Liver (tissue), 3 donors: Measurements from ENCODE around the gene IQCH.

Experiments used
- CTCF ChIP-seq: fragments of 150-350 bp; IDR thresholded peaks from 2 replicates; pipeline ENCODE4 v1.5.1; 2017; ENCODE audit warnings: improper control_type of control experiment, low read depth, low read length; ENCODE audit not compliant: missing input control
- HNF4A ChIP-seq, 2 donors: conservative IDR thresholded peaks; 2 replicates each; pipeline ENCODE4 v1.6.1; 2016; ENCODE audit warnings: antibody characterized with exemption in 2 of 2, mild to moderate bottlenecking in 2 of 2
- donor health status: healthy.
- donor health status: healthy.

DNA sequence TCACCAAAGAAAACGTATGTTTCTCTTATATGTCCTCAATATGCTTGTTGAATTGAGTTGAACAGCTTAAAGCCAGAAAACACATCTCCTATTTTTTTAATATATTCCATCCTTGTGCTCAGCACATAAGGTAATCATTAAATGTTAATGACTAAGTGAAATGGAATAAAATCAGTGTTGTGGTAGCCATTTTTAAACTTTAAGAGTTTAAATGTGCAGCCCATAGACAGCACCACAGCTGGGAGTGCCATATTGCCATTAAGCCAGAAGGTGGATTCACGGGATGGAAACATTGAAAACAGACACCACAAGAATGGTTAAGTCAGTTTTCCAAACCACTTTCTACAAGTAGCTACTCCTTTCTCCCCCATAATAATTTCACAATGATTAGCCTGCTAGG is 189.5 kb downstream of the IQCH start:
- TF ChIP-seq CTCF (no peak), HNF4A (conservative IDR thresholded peaks at IDR 0.05) (no peak)
